GM12864 (cell line): Measurements from ENCODE around the gene RMDN3.

ENCODE experiments used
- DNase-seq: peaks from one replicate; pipeline ENCODE4 v3.0.0-alpha.2; 2011; ENCODE audit warnings: low read depth
- H3K4me3 ChIP-seq: 2 replicates; pipeline ENCODE4 v1.5.1; 2011; ENCODE audit warnings: mild to moderate bottlenecking, low read depth, low read length, control low read depth
- TF ChIP-seq, protein P1 (sequence below): IDR thresholded peaks from 2 replicates; pipeline ENCODE4 v1.5.1; 2011; ENCODE audit warnings: low read depth, mild to moderate bottlenecking, moderate library complexity, low read length, control low read depth, inconsistent platforms; ENCODE audit errors: missing control alignments

RMDN3 gene

DNA sequence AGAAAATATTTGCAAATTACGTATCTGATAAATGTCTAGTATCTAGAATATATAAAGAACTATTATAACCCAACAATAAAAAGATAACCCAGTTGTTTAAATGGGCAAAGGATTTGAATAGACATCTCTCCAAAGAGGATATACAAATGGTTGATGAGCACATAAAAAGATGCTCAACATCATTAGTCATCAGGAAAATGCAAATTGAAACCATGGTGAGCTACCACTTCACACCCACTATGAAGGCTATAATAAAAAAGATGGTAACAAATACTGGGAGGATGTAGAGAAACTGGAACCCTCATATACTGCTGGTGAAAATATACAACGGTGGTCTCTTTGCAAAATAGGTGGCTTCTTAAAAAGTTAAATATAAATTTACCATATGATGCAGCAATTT is 32.1 kb downstream of the RMDN3 start:
- TF ChIP-seq, protein P1, sequence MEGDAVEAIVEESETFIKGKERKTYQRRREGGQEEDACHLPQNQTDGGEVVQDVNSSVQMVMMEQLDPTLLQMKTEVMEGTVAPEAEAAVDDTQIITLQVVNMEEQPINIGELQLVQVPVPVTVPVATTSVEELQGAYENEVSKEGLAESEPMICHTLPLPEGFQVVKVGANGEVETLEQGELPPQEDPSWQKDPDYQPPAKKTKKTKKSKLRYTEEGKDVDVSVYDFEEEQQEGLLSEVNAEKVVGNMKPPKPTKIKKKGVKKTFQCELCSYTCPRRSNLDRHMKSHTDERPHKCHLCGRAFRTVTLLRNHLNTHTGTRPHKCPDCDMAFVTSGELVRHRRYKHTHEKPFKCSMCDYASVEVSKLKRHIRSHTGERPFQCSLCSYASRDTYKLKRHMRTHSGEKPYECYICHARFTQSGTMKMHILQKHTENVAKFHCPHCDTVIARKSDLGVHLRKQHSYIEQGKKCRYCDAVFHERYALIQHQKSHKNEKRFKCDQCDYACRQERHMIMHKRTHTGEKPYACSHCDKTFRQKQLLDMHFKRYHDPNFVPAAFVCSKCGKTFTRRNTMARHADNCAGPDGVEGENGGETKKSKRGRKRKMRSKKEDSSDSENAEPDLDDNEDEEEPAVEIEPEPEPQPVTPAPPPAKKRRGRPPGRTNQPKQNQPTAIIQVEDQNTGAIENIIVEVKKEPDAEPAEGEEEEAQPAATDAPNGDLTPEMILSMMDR = no peak

DNA sequence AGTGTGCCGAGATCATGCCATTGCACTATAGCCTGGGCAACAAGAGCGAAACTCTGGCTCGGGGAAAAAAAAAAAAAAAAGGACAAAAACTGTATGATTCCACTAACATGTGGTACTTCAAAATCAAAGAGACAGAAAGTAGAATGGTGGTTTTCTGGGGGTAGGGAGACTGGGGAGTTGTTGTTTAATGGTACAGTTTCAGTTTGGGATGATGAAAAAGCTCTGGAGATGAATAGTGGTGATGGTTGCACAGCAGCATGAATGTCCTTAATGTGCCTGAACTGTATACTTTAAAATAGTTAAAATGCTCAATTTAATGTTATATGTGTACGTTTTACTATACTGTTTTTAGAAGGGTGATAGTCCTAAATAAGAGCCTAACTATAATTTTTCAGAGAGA is 32.7 kb downstream of the RMDN3 start:
- H3K4me3 ChIP-seq = no peak overlapping the region
- TF ChIP-seq, protein P1 = no peak
- DNase-seq = no peak

More for the DNA sequence above, 32.1 kb downstream of the RMDN3 start:
- no peak for DNase-seq
- H3K4me3 ChIP-seq = no peak overlapping the region

DNA sequence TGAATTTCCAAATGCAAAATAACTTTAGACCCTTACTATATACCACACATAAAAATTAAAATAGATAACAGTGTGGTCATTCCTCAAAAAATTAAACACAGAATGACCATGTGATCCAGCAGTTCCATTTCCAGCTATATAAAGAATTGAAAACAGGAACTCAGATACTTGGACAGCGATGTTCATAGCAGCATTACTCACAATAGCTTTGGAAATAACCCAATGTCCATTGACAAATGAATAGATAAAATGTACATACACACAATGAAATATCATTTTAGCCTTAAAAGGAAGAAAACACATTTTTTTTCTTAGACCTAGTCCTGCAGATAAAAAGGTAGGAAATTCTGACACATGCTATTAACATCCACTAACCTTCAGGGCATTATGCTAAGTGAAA is 33.4 kb downstream of the RMDN3 start:
- DNase-seq = no peak
- H3K4me3 ChIP-seq = no peak overlapping the region
- TF ChIP-seq, protein P1 = no peak

DNA sequence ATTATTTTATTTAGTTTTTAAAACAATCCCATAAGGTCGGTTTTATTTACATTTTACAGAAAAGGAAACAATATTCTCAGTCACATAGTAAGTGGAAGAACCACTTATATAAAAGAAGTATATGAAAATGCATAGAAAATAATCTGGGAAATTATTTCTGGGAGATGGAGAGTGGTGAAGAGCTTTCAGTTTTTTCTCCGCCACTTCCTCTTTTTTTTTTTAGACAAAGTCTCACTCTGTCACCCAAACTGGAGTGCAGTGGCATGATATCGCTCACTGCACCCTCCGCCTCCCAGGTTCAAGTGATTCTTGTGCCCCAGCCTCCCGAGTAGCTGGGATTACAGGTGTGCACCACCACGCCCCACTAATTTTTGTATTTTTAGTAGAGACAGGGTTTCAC is 38.9 kb downstream of the RMDN3 start:
- TF ChIP-seq, protein P1 = no peak
- DNase-seq = no peak
- H3K4me3 ChIP-seq = no peak overlapping the region

DNA sequence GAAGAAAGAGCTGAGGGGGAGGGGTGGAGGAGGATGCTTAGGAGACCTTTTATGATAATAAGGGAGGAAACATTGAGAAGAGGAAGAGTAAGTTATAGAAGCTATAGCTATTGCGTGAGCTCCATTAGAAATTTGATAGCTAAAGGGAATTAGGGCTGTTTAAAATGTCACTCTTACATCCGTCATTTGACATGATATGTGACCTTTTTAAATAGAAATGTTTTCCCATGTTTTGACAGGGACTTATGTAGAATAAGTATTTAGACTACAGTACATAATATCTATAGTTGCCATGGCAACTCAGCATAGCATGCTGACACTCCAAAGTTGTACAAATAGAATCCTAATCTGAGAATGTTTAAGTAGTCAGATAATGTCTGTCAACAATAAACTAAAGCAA is 40.9 kb downstream of the RMDN3 start:
- TF ChIP-seq, protein P1 = no peak
- no peak for DNase-seq

DNA sequence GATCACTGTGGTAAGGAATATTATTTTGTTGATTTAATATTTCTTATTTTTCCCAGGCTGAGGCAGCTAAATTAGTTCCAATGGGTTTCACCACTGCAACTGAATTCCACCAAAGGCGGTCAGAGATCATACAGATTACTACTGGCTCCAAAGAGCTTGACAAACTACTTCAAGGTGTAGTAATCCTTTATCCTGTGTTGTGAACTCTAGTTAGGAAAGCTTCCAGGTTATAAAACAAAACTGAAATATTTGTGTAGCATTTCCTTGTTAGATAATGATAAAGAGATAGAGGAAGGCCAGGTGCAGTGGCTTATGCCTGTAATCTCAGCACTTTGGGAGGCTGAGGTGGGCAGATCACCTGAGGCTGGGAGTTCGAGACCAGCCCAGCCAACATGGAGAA is 48.9 kb downstream of the RMDN3 start:
- no peak for DNase-seq
- TF ChIP-seq, protein P1 = no peak
- no peak overlapping the region for H3K4me3 ChIP-seq

More for the DNA sequence above, 40.9 kb downstream of the RMDN3 start:
- no peak overlapping the region for H3K4me3 ChIP-seq

DNA sequence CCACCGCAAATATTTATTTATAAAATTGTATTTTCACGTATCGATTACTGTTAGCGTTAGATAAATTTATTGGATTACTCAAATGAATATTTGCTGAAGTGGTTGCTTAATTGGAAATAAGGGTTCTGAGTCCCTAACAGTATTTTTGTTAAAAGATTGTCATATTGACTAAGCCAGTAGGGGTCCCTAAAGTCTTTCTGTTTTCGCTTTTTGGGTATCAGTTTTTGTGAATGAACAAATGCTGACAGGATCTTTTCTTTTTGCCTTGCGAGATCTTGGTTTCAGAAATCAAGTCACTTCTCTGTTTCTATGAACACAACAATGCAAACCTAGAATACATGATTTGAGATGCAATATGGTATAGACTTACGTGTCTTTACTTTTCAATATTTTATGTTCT is 53.0 kb downstream of the RMDN3 start:
- TF ChIP-seq, protein P1 = peak; percentile 36
- DNase-seq = no peak
- H3K4me3 ChIP-seq = no peak overlapping the region
